HEK293 (cell line): ENCODE results near the gene MAPRE3.

Source experiments
- CTCF ChIA-PET: fragments of 350-600 bp; formaldehyde crosslinking; extraction: SDS; loops from one replicate; lab custom pipeline; 2021; ENCODE audit warnings: antibody characterized with exemption; lab: Yijun Ruan, JAX
- POLR2A ChIA-PET: fragments of 300-600 bp; formaldehyde crosslinking; extraction: SDS; loops from one replicate; lab custom pipeline; 2020; ENCODE audit warnings: antibody characterized with exemption, inconsistent platforms; lab: Yijun Ruan, JAX
- H3K27ac ChIP-seq: fragments of 200-500 bp; sonication (Bioruptor generic); 2 replicates; pipeline ENCODE4 v1.5.1; 2014; ENCODE audit warnings: low read depth, low read length, control low read depth, inconsistent platforms; ENCODE audit errors: extremely low read depth
- H3K36me3 ChIP-seq, 2 experiments: fragments of 200-500 bp in 1 of 2; sonication (Bioruptor generic) in 1 of 2; 1 replicate in 1 of 2; 2 replicates in 1 of 2; pipeline ENCODE4 v1.5.1; 2014 to 2017; ENCODE audit warnings: inconsistent platforms in 2 of 2, low read length in 2 of 2; ENCODE audit not compliant: control insufficient read depth in 2 of 2, insufficient read depth in 1 of 2
- H3K4me1 ChIP-seq: fragments of 200-500 bp; sonication (Bioruptor generic); 2 replicates; pipeline ENCODE4 v1.5.1; 2014; ENCODE audit warnings: mild to moderate bottlenecking, low read length, inconsistent platforms; ENCODE audit not compliant: control insufficient read depth, insufficient read depth
- H3K4me3 ChIP-seq: 2 replicates; pipeline ENCODE4 v1.5.1; 2011; ENCODE audit warnings: low read depth, mild to moderate bottlenecking, control low read depth, low read length, moderate library complexity
- H3K9me3 ChIP-seq: fragments of 200-500 bp; sonication (Bioruptor generic); 2 replicates; pipeline ENCODE4 v1.5.1; 2014; ENCODE audit warnings: low read depth, low read length, inconsistent platforms; ENCODE audit not compliant: control insufficient read depth, insufficient read depth
- OVOL3 ChIP-seq: fragments of 450-650 bp; formaldehyde crosslinking; IDR thresholded peaks from 2 replicates; pipeline ENCODE4 v1.5.1; 2016; ENCODE audit warnings: missing biosample characterization, missing genetic modification characterization
- PATZ1 ChIP-seq: fragments of 450-650 bp; formaldehyde crosslinking; IDR thresholded peaks from 2 replicates; pipeline ENCODE4 v1.5.1; 2016; ENCODE audit warnings: missing biosample characterization, missing genetic modification characterization
- PRDM10 ChIP-seq: fragments of 450-650 bp; formaldehyde crosslinking; IDR thresholded peaks from 2 replicates; pipeline ENCODE4 v1.5.1; 2016; ENCODE audit warnings: missing biosample characterization, missing genetic modification characterization
- PRDM6 ChIP-seq: fragments of 450-650 bp; formaldehyde crosslinking; IDR thresholded peaks from 2 replicates; pipeline ENCODE4 v1.5.1; 2017; ENCODE audit warnings: missing biosample characterization, missing genetic modification characterization
- TRIM28 ChIP-seq: IDR thresholded peaks from 2 replicates; pipeline ENCODE4 v1.6.1; 2011; ENCODE audit warnings: low read length, control low read depth, borderline replicate concordance
- ZBTB10 ChIP-seq: fragments of 450-650 bp; formaldehyde crosslinking; IDR thresholded peaks from 2 replicates; pipeline ENCODE4 v1.5.1; 2016; ENCODE audit warnings: missing biosample characterization, missing genetic modification characterization
- ZBTB20 ChIP-seq: fragments of 450-650 bp; formaldehyde crosslinking; IDR thresholded peaks from 2 replicates; pipeline ENCODE4 v1.5.1; 2016; ENCODE audit warnings: missing biosample characterization, missing genetic modification characterization
- ZNF175 ChIP-seq: fragments of 450-650 bp; formaldehyde crosslinking; IDR thresholded peaks from 2 replicates; pipeline ENCODE4 v1.5.1; 2016; ENCODE audit warnings: missing biosample characterization, missing genetic modification characterization
- ZNF18 ChIP-seq: fragments of 450-650 bp; formaldehyde crosslinking; IDR thresholded peaks from 2 replicates; pipeline ENCODE4 v1.5.1; 2016; ENCODE audit warnings: missing biosample characterization, missing genetic modification characterization
- ZNF202 ChIP-seq: fragments of 450-650 bp; formaldehyde crosslinking; IDR thresholded peaks from 2 replicates; pipeline ENCODE4 v1.5.1; 2016; ENCODE audit warnings: missing biosample characterization, missing genetic modification characterization, borderline replicate concordance
- ZNF366 ChIP-seq: fragments of 450-650 bp; formaldehyde crosslinking; conservative IDR thresholded peaks from 2 replicates; pipeline ENCODE4 v1.5.1; 2016; ENCODE audit warnings: missing biosample characterization, missing genetic modification characterization
- ZNF426 ChIP-seq: fragments of 450-650 bp; formaldehyde crosslinking; IDR thresholded peaks from 2 replicates; pipeline ENCODE4 v1.5.1; 2017; ENCODE audit warnings: missing biosample characterization, missing genetic modification characterization, mild to moderate bottlenecking, inconsistent platforms, moderate library complexity
- ZNF561 ChIP-seq: fragments of 450-650 bp; IDR thresholded peaks from 2 replicates; pipeline ENCODE4 v1.5.1; 2018; ENCODE audit warnings: missing biosample characterization, missing genetic modification characterization, borderline replicate concordance
- ZNF571 ChIP-seq: fragments of 450-650 bp; formaldehyde crosslinking; IDR thresholded peaks from 2 replicates; pipeline ENCODE4 v1.5.0; 2017; ENCODE audit warnings: missing biosample characterization, missing genetic modification characterization
- ZNF610 ChIP-seq: fragments of 450-650 bp; formaldehyde crosslinking; IDR thresholded peaks from 2 replicates; pipeline ENCODE4 v1.5.1; 2016; ENCODE audit warnings: missing biosample characterization, missing genetic modification characterization, borderline replicate concordance
- ZSCAN5A ChIP-seq: fragments of 450-650 bp; formaldehyde crosslinking; IDR thresholded peaks from 2 replicates; pipeline ENCODE4 v1.5.1; 2016; ENCODE audit warnings: missing biosample characterization, missing genetic modification characterization

The MAPRE3 gene

GRCh38 chr2:26978061-26978596, 7.7 kb downstream of the MAPRE3 start (continued):
- TF ChIP-seq OVOL3 = no peak
- TF ChIP-seq ZNF18 (tag by site-specific recombination) = no peak
- TF ChIP-seq ZBTB20 = peak; percentile 8; the same call in 1 of the 2 replicates
- 0 out of 2 replicates have a peak, but pooled peaks have one; percentile 32 for TF ChIP-seq PATZ1 (tag by site-specific recombination)
- TF ChIP-seq TRIM28 = 0 out of 2 replicates have a peak, but pooled peaks have one; percentile 44
- peak; percentile 58 for TF ChIP-seq ZNF366
- no peak for TF ChIP-seq ZNF175 (tag by site-specific recombination)
- TF ChIP-seq ZSCAN5A (tag by site-specific recombination) = no peak

- Histone ChIP-seq H3K4me1 (peaks cover 5% of the 10 kb centered on the region; the same call in 1 of the 2 replicates), H3K4me3 (no peak overlapping the region), H3K9me3 (no peaks in the 10 kb centered on the region), H3K36me3 (no peaks in the 10 kb centered on the region), H3K27ac (no peak overlapping the region)
- POLR2A ChIA-PET = no interaction called here
- CTCF ChIA-PET = no interaction called here
- TF ChIP-seq ZNF610 (tag by site-specific recombination) (no peak), ZNF426 (tag by site-specific recombination) (no peak), ZNF561 (tag by site-specific recombination) (no peak), PRDM10 (tag by site-specific recombination) (no peak), ZBTB10 (no peak), PRDM6 (tag by site-specific recombination) (no peak), ZNF571 (tag by site-specific recombination) (no peak), ZNF202 (tag by site-specific recombination) (no peak)
- TF ChIP-seq, all 188 proteins: peak for 0
These were observed 9.3 kb downstream of the MAPRE3 start for GRCh38 chr2:26979741-26980140.
